OCI-LY3 (cell line): ENCODE data around the gene DGKG.

Experiments
- H2AFZ ChIP-seq: fragments of 200-600, 300-600 bp; shearing (Covaris generic); 2 replicates; pipeline ENCODE4 v1.6.0; 2014; ENCODE audit warnings: antibody characterized with exemption, low read depth, low read length
- H3K27ac ChIP-seq: fragments of 200-600, 300-600 bp; sonication (generic); 2 replicates; pipeline ENCODE4 v1.5.1; 2014; ENCODE audit warnings: mild to moderate bottlenecking, low read length, moderate library complexity, mixed read lengths
- H3K27me3 ChIP-seq: fragments of 200-600, 300-600 bp; sonication (generic); 2 replicates; pipeline ENCODE4 v1.6.1; 2014; ENCODE audit warnings: low read depth, low read length, mixed read lengths
- H3K36me3 ChIP-seq: fragments of 200-600, 300-600 bp; sonication (generic); replicated peaks from 2 replicates; pipeline ENCODE3; 2014; ENCODE audit warnings: low read depth, low read length, mixed read lengths
- H3K4me1 ChIP-seq: fragments of 300-600, 200-600 bp; sonication (generic); 2 replicates; pipeline ENCODE4 v1.6.1; 2014; ENCODE audit warnings: low read length, mixed read lengths
- H3K4me2 ChIP-seq: fragments of 200-600, 300-600 bp; sonication (generic); 2 replicates; pipeline ENCODE4 v1.6.1; 2014; ENCODE audit warnings: low read length, mixed read lengths
- H3K4me3 ChIP-seq: fragments of 300-600, 200-600 bp; sonication (generic); 2 replicates; pipeline ENCODE4 v1.5.1; 2014; ENCODE audit warnings: antibody characterized with exemption, mild to moderate bottlenecking, low read length, moderate library complexity
- H3K79me2 ChIP-seq: fragments of 300-600, 200-600 bp; shearing (Covaris generic); 2 replicates; pipeline ENCODE4 v1.6.1; 2014; ENCODE audit warnings: mild to moderate bottlenecking, low read length, mixed read lengths
- H3K9ac ChIP-seq: fragments of 300-600, 200-600 bp; shearing (Covaris generic); 2 replicates; pipeline ENCODE4 v1.6.0; 2014; ENCODE audit warnings: mild to moderate bottlenecking, low read length, moderate library complexity
- H3K9me3 ChIP-seq: fragments of 200-600, 300-600 bp; shearing (Covaris generic); 2 replicates; pipeline ENCODE4 v1.6.1; 2014; ENCODE audit warnings: low read length, mixed read lengths; ENCODE audit not compliant: insufficient read depth
- H4K20me1 ChIP-seq: fragments of 200-600, 300-600 bp; sonication (generic); 2 replicates; pipeline ENCODE4 v1.6.1; 2016; ENCODE audit warnings: low read length, mixed read lengths; ENCODE audit not compliant: insufficient read depth
- EZH2phosphoT487 ChIP-seq: fragments of 200-600 bp; shearing (Covaris generic); IDR thresholded peaks from 2 replicates; pipeline ENCODE4 v1.6.1; 2018; ENCODE audit warnings: antibody characterized with exemption, mixed run types, low read depth
- TF ChIP-seq, protein P1 (sequence below): fragments of 200-600, 300-600 bp; sonication (generic); IDR thresholded peaks from 2 replicates; pipeline ENCODE4 v1.5.1; 2014; ENCODE audit warnings: antibody characterized with exemption, low read length, low read depth

Gene DGKG

DNA sequence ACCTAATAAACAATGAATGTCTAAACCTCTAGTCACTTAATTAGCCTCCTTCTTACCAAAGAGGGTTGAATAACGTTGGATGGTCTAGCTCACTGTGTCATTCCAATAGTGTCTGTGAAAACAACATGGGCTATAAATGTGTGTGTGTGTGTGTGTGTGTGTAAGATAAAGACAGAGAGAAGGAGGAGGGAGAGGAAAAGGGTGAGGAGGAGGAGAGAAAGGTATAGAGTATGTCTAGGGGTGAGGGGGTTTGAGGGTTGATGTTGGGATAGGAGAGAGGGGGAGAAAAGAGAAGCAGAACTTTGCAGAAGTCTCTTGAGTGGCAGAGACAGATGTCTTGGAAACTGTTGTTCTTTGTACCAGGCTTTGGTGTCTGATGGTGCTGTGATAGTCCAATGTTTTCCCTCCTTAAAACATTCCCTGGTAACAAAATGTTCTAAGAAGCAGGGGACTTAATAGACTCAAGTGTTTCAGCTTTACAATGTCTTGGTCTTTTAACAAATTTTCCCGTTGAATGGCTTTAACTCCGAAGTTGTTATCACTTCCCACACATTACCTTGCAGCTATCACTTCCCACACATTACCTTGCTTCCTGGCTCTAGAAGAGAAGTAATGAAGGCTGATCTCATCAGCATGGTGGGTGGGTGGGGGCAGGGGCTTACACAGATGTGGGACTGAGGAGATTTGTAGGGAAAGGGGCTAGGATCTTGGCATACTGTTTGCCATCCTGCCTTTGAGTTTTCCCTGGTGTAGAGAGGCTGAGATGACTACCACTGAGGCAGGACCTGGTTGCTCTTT is 195.3 kb downstream of the DGKG start:
- Histone ChIP-seq H3K27ac (no peak overlapping the region), H3K4me3 (no peak overlapping the region), H3K79me2 (no peaks in the 10 kb centered on the region), H3K36me3 (no peaks in the 10 kb centered on the region), H4K20me1 (no peaks in the 10 kb centered on the region), H3K9me3 (no peaks in the 10 kb centered on the region), H3K9ac (no peak overlapping the region), H3K4me2 (no peak overlapping the region), H3K4me1 (peaks cover 9% of the 10 kb centered on the region), H2AFZ (no peak overlapping the region), H3K27me3 (peaks cover 7% of the 10 kb centered on the region; the same call in 1 of the 2 replicates)
- TF ChIP-seq EZH2phosphoT487: no peak
- TF ChIP-seq, protein P1, sequence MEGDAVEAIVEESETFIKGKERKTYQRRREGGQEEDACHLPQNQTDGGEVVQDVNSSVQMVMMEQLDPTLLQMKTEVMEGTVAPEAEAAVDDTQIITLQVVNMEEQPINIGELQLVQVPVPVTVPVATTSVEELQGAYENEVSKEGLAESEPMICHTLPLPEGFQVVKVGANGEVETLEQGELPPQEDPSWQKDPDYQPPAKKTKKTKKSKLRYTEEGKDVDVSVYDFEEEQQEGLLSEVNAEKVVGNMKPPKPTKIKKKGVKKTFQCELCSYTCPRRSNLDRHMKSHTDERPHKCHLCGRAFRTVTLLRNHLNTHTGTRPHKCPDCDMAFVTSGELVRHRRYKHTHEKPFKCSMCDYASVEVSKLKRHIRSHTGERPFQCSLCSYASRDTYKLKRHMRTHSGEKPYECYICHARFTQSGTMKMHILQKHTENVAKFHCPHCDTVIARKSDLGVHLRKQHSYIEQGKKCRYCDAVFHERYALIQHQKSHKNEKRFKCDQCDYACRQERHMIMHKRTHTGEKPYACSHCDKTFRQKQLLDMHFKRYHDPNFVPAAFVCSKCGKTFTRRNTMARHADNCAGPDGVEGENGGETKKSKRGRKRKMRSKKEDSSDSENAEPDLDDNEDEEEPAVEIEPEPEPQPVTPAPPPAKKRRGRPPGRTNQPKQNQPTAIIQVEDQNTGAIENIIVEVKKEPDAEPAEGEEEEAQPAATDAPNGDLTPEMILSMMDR: no peak

DNA sequence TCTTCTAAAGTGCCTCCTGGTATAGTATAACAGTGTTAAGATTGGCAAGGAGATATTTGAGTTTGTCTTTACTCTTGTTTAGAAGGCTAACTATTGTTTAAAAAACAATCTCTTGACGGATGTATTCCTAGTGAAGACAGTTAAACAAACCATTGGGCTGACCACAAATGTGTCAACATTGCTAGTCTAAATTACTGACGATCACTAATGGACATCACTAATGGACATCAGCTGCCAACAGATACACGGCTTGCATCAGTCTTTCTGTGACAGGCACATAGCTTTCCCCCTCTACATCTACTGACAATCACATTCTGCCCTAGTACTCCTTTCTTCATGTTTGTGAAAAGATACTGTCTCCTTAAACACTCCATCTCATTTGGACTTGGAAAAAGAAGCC is 196.0 kb downstream of the DGKG start:
- Histone ChIP-seq H3K27ac (no peak overlapping the region), H3K27me3 (peaks cover 7% of the 10 kb centered on the region; the same call in 1 of the 2 replicates), H3K4me1 (peaks cover 9% of the 10 kb centered on the region), H3K36me3 (no peaks in the 10 kb centered on the region), H3K9me3 (no peaks in the 10 kb centered on the region), H3K9ac (no peak overlapping the region), H3K4me3 (no peak overlapping the region), H3K4me2 (no peak overlapping the region), H3K79me2 (no peaks in the 10 kb centered on the region), H2AFZ (no peak overlapping the region), H4K20me1 (no peaks in the 10 kb centered on the region)
- no peak for TF ChIP-seq EZH2phosphoT487
- TF ChIP-seq, protein P1: no peak

DNA sequence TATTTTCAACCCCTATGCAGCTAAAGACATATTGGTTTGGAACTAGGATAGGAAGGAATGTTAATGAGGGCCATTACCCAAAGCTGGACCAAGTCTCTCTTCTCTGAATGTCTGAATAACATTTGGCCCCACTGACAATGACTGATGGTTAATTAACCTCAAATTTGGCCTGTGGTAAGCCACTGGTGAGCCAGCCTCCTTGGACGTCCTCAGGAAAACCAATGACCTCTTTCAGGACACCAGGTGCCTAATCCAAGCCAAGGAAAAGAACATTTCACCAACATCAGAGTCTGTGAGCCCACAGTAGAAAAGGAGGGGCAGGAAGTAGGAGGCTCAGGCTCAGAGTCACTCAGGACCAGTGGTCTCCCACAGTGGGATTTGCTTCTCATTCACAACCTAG is 196.7 kb downstream of the DGKG start:
- TF ChIP-seq, protein P1: no peak
- TF ChIP-seq EZH2phosphoT487: no peak
- Histone ChIP-seq H3K36me3 (no peaks in the 10 kb centered on the region), H3K4me3 (no peak overlapping the region), H3K27me3 (peaks cover 7% of the 10 kb centered on the region; the same call in 1 of the 2 replicates), H3K9me3 (no peaks in the 10 kb centered on the region), H3K4me1 (peaks cover 9% of the 10 kb centered on the region), H3K27ac (no peak overlapping the region), H3K9ac (no peak overlapping the region), H4K20me1 (no peaks in the 10 kb centered on the region), H2AFZ (no peak overlapping the region), H3K79me2 (no peaks in the 10 kb centered on the region), H3K4me2 (no peak overlapping the region)

GRCh38 chr3:186164696-186165095 is 197.3 kb downstream of the DGKG start:
- no peak overlapping the region for H2AFZ ChIP-seq
- no peaks in the 10 kb centered on the region for H3K9me3 ChIP-seq
- H3K4me1 ChIP-seq: peaks cover 9% of the 10 kb centered on the region
- no peaks in the 10 kb centered on the region for H4K20me1 ChIP-seq
- no peaks in the 10 kb centered on the region for H3K79me2 ChIP-seq
- peaks cover 7% of the 10 kb centered on the region; the same call in 1 of the 2 replicates for H3K27me3 ChIP-seq
- no peak for TF ChIP-seq EZH2phosphoT487
- no peaks in the 10 kb centered on the region for H3K36me3 ChIP-seq
- no peak overlapping the region for H3K9ac ChIP-seq
- H3K27ac ChIP-seq: no peak overlapping the region
- no peak overlapping the region for H3K4me3 ChIP-seq
- H3K4me2 ChIP-seq: no peak overlapping the region
